HCT116 (cell line): Measurements from ENCODE around the gene PGA5. TPM values are rescaled to one million over a fixed set of nuclear protein-coding genes. Genes with fewer than 3 reads are reported as not detected.

Experiments used
- ATAC-seq: fragments of 200-7000 bp; cut with Tn5 transposase; 2 replicates; pipeline ENCODE4 v1.9.1; 2020; ENCODE audit warnings: mild to moderate bottlenecking, moderate library complexity
- BruUV-seq: library from RNA; stranded (reverse); fragments of 400-500 nt; replicated peaks from 2 replicates; lab custom pipeline; 2021; lab: Mats Ljungman, UMichigan
- CTCF ChIA-PET: fragments of 300-600 bp; sonication (Branson Sonifier 250); formaldehyde crosslinking; loops from one replicate; lab custom pipeline; 2021; ENCODE audit warnings: antibody characterized with exemption; lab: Charles Lee
- POLR2A ChIA-PET: fragments of 300-600, 350-600 bp; sonication (Branson Sonifier 250); formaldehyde crosslinking; loops from one replicate; lab custom pipeline; 2021; ENCODE audit warnings: antibody characterized with exemption; lab: Charles Lee
- RAD21 ChIA-PET, 2 experiments: fragments of 300-600 bp; sonication (Branson Sonifier 250); formaldehyde crosslinking; loops; one replicate each; lab custom pipeline; 2023; ENCODE audit warnings: low total read pairs in 2 of 2; ENCODE audit not compliant: uncharacterized antibody in 2 of 2, unreplicated experiment in 2 of 2, low non-redundant PET in 1 of 2; lab: Charles Lee
- DNase-seq: peaks from one replicate; pipeline ENCODE4 v3.0.0-alpha.2; 2010; ENCODE audit warnings: low read depth, low spot score
- H2AFZ ChIP-seq: fragments of 200-600 bp; shearing (Covaris generic), sonication (generic); 2 replicates; pipeline ENCODE4 v1.6.1; 2017; ENCODE audit warnings: low read depth, mixed run types, mixed read lengths, antibody characterized with exemption, low read length; ENCODE audit not compliant: poor library complexity, severe bottlenecking
- H3K27ac ChIP-seq: 2 replicates; pipeline ENCODE4 v1.5.1; 2012; ENCODE audit warnings: low read depth, low read length
- H3K27me3 ChIP-seq: fragments of 200-600 bp; sonication (generic); 2 replicates; pipeline ENCODE4 v1.6.1; 2016; ENCODE audit warnings: mixed run types, low read length, mixed read lengths; ENCODE audit not compliant: insufficient read depth
- H3K36me3 ChIP-seq, 2 experiments: fragments of 200-500 bp in 1 of 2; fragments of 200-600 bp in 1 of 2; sonication (Bioruptor generic) in 1 of 2; sonication (generic) in 1 of 2; 2 replicates each; pipeline versions ENCODE4 v1.5.1 to v1.6.1; 2014 to 2016; ENCODE audit warnings: low read length in 2 of 2, inconsistent platforms in 1 of 2, mixed read lengths in 1 of 2, mixed run types in 1 of 2; ENCODE audit not compliant: insufficient read depth in 2 of 2, control insufficient read depth in 1 of 2
- H3K4me1 ChIP-seq, 2 experiments: fragments of 200-600 bp in 1 of 2; sonication (generic) in 1 of 2; 2 replicates each; pipeline versions ENCODE4 v1.5.1 to v1.6.1; 2012 to 2017; ENCODE audit warnings: low read length in 2 of 2, inconsistent platforms in 1 of 2, mild to moderate bottlenecking in 1 of 2, mixed read lengths in 1 of 2, mixed run types in 1 of 2, moderate library complexity in 1 of 2; ENCODE audit not compliant: insufficient read depth in 2 of 2, control insufficient read depth in 1 of 2
- H3K4me2 ChIP-seq: fragments of 200-600 bp; sonication (generic); 2 replicates; pipeline ENCODE4 v1.6.1; 2017; ENCODE audit warnings: mixed run types, low read length, mixed read lengths
- H3K4me3 ChIP-seq, 2 experiments: fragments of 200-600 bp in 1 of 2; sonication (generic) in 1 of 2; replicated peaks in 1 of 2; 2 replicates each; pipeline ENCODE4 v1.5.1; 2011 to 2016; ENCODE audit warnings: low read length in 2 of 2, control low read depth in 1 of 2, low read depth in 1 of 2, mild to moderate bottlenecking in 1 of 2, mixed read lengths in 1 of 2, mixed run types in 1 of 2
- H3K79me2 ChIP-seq: fragments of 200-600 bp; sonication (generic); 2 replicates; pipeline ENCODE4 v1.6.1; 2017; ENCODE audit warnings: mild to moderate bottlenecking, mixed run types, low read length, moderate library complexity, mixed read lengths; ENCODE audit not compliant: insufficient read depth
- H3K9ac ChIP-seq: fragments of 200-600 bp; sonication (generic); 2 replicates; pipeline ENCODE4 v1.6.1; 2016; ENCODE audit warnings: low read length, mixed read lengths
- H3K9me2 ChIP-seq: fragments of 200-600 bp; sonication (generic), shearing (Covaris generic); 2 replicates; pipeline ENCODE4 v1.6.1; 2017; ENCODE audit warnings: mixed run types, mild to moderate bottlenecking, moderate library complexity; ENCODE audit not compliant: insufficient read depth
- H3K9me3 ChIP-seq, 2 experiments: fragments of 200-500 bp in 1 of 2; fragments of 200-600 bp in 1 of 2; sonication (Bioruptor generic) in 1 of 2; sonication (generic) in 1 of 2; 2 replicates each; pipeline ENCODE4 v1.6.1; 2014 to 2017; ENCODE audit warnings: low read length in 2 of 2, mixed read lengths in 2 of 2, inconsistent platforms in 1 of 2, low read depth in 1 of 2, mild to moderate bottlenecking in 1 of 2, mixed run types in 1 of 2, moderate library complexity in 1 of 2; ENCODE audit not compliant: control insufficient read depth in 1 of 2, insufficient read depth in 1 of 2
- H4K20me1 ChIP-seq: fragments of 200-600 bp; sonication (generic), shearing (Covaris generic); 2 replicates; pipeline ENCODE4 v1.6.1; 2017; ENCODE audit warnings: mixed run types, mild to moderate bottlenecking, moderate library complexity; ENCODE audit not compliant: insufficient read depth
- CBX3 ChIP-seq: IDR thresholded peaks from 2 replicates; pipeline ENCODE4 v1.6.1; 2012; ENCODE audit warnings: low read depth
- CEBPB ChIP-seq: IDR thresholded peaks from 2 replicates; pipeline ENCODE4 v1.6.1; 2012; ENCODE audit warnings: low read depth
- EGR1 ChIP-seq: IDR thresholded peaks from 2 replicates; pipeline ENCODE4 v1.6.1; 2012; ENCODE audit warnings: low read depth
- ELF1 ChIP-seq: IDR thresholded peaks from 2 replicates; pipeline ENCODE4 v1.6.1; 2012; ENCODE audit warnings: low read depth, borderline replicate concordance
- EZH2phosphoT487 ChIP-seq: fragments of 200-600 bp; IDR thresholded peaks from 2 replicates; pipeline ENCODE4 v1.6.1; 2018; ENCODE audit warnings: antibody characterized with exemption, borderline replicate concordance
- POLR2A ChIP-seq: IDR thresholded peaks from 2 replicates; pipeline ENCODE4 v1.7.0; 2011; ENCODE audit warnings: borderline replicate concordance; ENCODE audit not compliant: insufficient read depth, insufficient read length; ENCODE audit errors: extremely low read depth
- POLR2AphosphoS5 ChIP-seq: IDR thresholded peaks from 2 replicates; pipeline ENCODE4 v1.6.1; 2011; ENCODE audit warnings: mild to moderate bottlenecking, low read depth, low read length, moderate library complexity
- RAD21 ChIP-seq: IDR thresholded peaks from 2 replicates; pipeline ENCODE4 v1.6.1; 2012; ENCODE audit warnings: low read depth, mild to moderate bottlenecking
- SP1 ChIP-seq: IDR thresholded peaks from 2 replicates; pipeline ENCODE4 v1.6.1; 2012; ENCODE audit warnings: low read depth
- SRF ChIP-seq: IDR thresholded peaks from 2 replicates; pipeline ENCODE4 v1.6.1; 2012; ENCODE audit warnings: low read depth
- TCF7L2 ChIP-seq: IDR thresholded peaks from 2 replicates; pipeline ENCODE4 v1.7.0; 2011; ENCODE audit warnings: borderline replicate concordance, inconsistent platforms; ENCODE audit not compliant: insufficient read depth, insufficient read length; ENCODE audit errors: extremely low read depth
- ZFX ChIP-seq: fragments of 450-650 bp; IDR thresholded peaks from 2 replicates; pipeline ENCODE4 v1.6.1; 2017
- ZNF274 ChIP-seq: fragments of 200-500 bp; sonication (Bioruptor generic); IDR thresholded peaks from 2 replicates; pipeline ENCODE4 v1.6.1; 2014; ENCODE audit warnings: mild to moderate bottlenecking, low read depth, low read length, inconsistent platforms
- intact Hi-C: fragments of 100-400 bp; cut with micrococcal nuclease; formaldehyde crosslinking; loops from 2 replicates; pipeline ENCODE4 v1.10.0; 2022
- total RNA-seq: library from RNA; stranded (reverse); gene quantifications from one replicate; pipeline ENCODE4 v1.2.1, GENCODE V29; 2021; ENCODE audit not compliant: unreplicated experiment
- TF ChIP-seq, protein P1 (sequence below), 3 experiments: fragments of 200-600 bp in 1 of 3; sonication (generic) in 1 of 3; IDR thresholded peaks in 2 of 3; conservative IDR thresholded peaks in 1 of 3; 2 replicates each; pipeline ENCODE4 v1.5.1; 2012 to 2017; ENCODE audit warnings: low read depth in 2 of 3, low read length in 2 of 3, antibody characterized with exemption in 1 of 3, borderline replicate concordance in 1 of 3, control low read depth in 1 of 3, mild to moderate bottlenecking in 1 of 3, mixed read lengths in 1 of 3, mixed run types in 1 of 3, moderate library complexity in 1 of 3; ENCODE audit not compliant: insufficient read depth in 1 of 3
- TF ChIP-seq, protein P2 (sequence below): IDR thresholded peaks from 2 replicates; pipeline ENCODE4 v1.6.1; 2011; ENCODE audit warnings: mild to moderate bottlenecking, low read length, moderate library complexity; ENCODE audit not compliant: insufficient replicate concordance; ENCODE audit errors: extremely low read depth
- TF ChIP-seq, protein P3 (sequence below): IDR thresholded peaks from 2 replicates; pipeline ENCODE4 v1.6.1; 2012

PGA5 gene
- total RNA-seq, 1 experiment from 2014 or later = not detected

DNA sequence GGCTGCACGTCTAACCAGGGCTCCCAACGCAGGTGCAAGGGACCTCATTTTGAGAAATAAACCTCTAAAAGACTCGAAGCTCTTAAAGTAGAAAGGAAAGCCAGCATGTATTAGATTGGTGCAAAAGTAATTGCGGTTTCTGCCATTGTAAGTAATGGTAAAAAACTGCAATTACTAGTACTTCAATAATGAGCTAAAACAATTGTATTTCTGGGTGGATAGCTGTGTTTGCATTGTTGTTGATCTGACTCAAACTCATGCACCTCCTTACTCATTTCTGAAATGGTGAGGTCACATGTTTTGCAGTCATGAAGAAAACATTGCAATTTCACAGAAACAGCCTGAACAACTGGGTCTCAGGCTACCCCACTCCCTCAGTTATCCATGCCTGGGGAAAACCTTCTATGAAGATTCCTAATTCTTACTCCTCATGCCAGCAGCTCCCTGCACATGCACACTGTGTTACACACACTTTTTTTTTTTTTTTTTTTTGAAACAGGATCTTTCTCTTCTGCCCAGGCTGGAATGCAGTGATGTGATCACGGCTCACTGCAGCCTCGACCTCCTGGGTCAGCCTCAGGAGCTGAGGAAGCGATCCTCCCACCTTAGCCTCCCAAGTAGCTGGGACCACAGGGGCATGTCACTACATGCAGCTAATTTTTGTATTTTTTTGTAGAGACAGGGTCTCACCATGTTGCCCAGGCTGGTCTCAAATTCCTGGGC, 29.5 kb downstream of the PGA5 start:
- H2AFZ ChIP-seq = no peak overlapping the region
- no peaks in the 10 kb centered on the region for H3K36me3 ChIP-seq
- TF ChIP-seq EZH2phosphoT487 (no peak), SRF (no peak), CEBPB (no peak), POLR2A (no peak), SP1 (no peak), CBX3 (no peak), ELF1 (no peak), RAD21 (no peak), TCF7L2 (no peak), POLR2AphosphoS5 (no peak), ZFX (no peak), EGR1 (no peak), ZNF274 (no peak)
- TF ChIP-seq, protein P1, sequence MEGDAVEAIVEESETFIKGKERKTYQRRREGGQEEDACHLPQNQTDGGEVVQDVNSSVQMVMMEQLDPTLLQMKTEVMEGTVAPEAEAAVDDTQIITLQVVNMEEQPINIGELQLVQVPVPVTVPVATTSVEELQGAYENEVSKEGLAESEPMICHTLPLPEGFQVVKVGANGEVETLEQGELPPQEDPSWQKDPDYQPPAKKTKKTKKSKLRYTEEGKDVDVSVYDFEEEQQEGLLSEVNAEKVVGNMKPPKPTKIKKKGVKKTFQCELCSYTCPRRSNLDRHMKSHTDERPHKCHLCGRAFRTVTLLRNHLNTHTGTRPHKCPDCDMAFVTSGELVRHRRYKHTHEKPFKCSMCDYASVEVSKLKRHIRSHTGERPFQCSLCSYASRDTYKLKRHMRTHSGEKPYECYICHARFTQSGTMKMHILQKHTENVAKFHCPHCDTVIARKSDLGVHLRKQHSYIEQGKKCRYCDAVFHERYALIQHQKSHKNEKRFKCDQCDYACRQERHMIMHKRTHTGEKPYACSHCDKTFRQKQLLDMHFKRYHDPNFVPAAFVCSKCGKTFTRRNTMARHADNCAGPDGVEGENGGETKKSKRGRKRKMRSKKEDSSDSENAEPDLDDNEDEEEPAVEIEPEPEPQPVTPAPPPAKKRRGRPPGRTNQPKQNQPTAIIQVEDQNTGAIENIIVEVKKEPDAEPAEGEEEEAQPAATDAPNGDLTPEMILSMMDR (IDR thresholded peaks at IDR 0.05 in 2 of 3, conservative IDR thresholded peaks at IDR 0.05 in 1 of 3; ENCODE audit: borderline replicate concordance in 1 of 3, insufficient read depth in 1 of 3, low read depth in 2 of 3, low read length in 2 of 3) = no peak
- TF ChIP-seq, protein P2, sequence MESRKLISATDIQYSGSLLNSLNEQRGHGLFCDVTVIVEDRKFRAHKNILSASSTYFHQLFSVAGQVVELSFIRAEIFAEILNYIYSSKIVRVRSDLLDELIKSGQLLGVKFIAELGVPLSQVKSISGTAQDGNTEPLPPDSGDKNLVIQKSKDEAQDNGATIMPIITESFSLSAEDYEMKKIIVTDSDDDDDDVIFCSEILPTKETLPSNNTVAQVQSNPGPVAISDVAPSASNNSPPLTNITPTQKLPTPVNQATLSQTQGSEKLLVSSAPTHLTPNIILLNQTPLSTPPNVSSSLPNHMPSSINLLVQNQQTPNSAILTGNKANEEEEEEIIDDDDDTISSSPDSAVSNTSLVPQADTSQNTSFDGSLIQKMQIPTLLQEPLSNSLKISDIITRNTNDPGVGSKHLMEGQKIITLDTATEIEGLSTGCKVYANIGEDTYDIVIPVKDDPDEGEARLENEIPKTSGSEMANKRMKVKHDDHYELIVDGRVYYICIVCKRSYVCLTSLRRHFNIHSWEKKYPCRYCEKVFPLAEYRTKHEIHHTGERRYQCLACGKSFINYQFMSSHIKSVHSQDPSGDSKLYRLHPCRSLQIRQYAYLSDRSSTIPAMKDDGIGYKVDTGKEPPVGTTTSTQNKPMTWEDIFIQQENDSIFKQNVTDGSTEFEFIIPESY = no peak
- TF ChIP-seq, protein P3, sequence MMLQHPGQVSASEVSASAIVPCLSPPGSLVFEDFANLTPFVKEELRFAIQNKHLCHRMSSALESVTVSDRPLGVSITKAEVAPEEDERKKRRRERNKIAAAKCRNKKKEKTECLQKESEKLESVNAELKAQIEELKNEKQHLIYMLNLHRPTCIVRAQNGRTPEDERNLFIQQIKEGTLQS = no peak
- TF ChIP-seq, all 23 proteins: peak for 0
- ATAC-seq = no peak
- Histone ChIP-seq H3K79me2 (no peaks in the 10 kb centered on the region), H3K9ac (no peak overlapping the region), H3K27me3 (no peaks in the 10 kb centered on the region), H3K4me2 (no peak overlapping the region), H3K9me3 (no peaks in the 10 kb centered on the region), H4K20me1 (no peaks in the 10 kb centered on the region), H3K4me1 (peaks cover 8 to 15% of the 10 kb centered on the region in 2 experiments), H3K9me2 (no peaks in the 10 kb centered on the region), H3K27ac (no peak overlapping the region), H3K4me3 (no peak overlapping the region)
- BruUV-seq = no TSS peak
- intact Hi-C loops = no loop called here
- POLR2A ChIA-PET = no interaction called here
- no peak for DNase-seq
- RAD21 ChIA-PET = no interaction called here
- CTCF ChIA-PET = no interaction called here
